Cardiac ventricle fibroblast (primary cell): ENCODE measurements around the gene ITGA1. TPM values are rescaled to one million over a fixed set of nuclear protein-coding genes. Genes with fewer than 3 reads are reported as not detected.

ENCODE experiments used
- total RNA-seq: library from RNA; depleted of rRNA; stranded (reverse); fragments of >200 nt; gene quantifications from 2 replicates; pipeline ENCODE4 v1.2.3, GENCODE V29; 2015

Gene ITGA1
- total RNA-seq = 5.1 and 20.9 TPM in 2 replicates

GRCh38 chr5:52787600-52788504, at the start of gene ITGA1, which contains the start of gene PELO:
TSS of gene ITGA1 (plus strand) at chr5:52787916. CDS start at chr5:52788354, 438 bp downstream.
TSS of gene PELO (plus strand) at chr5:52787916. CDS start at chr5:52800395, 12,479 bp downstream.

GRCh38 chr5:52989025-52989780, 201.5 kb downstream of the ITGA1 start, which contains the start of gene ITGA2:
TSS of gene ITGA2 (plus strand) at chr5:52989352. CDS start at chr5:52989469, 117 bp downstream.

Other genes starting within 250 kb of the ITGA1 start
- 11.2 and 12.2 TPM in 2 replicates for gene PELO, start within 50 bp of the ITGA1 start, total RNA-seq
- 5.2 and 6.4 TPM in 2 replicates for gene ITGA2, start 201.4 kb downstream of the ITGA1 start, total RNA-seq